ENCODE results near the gene FANCE.

- TF ChIP-seq CTCF (IDR thresholded peaks at IDR 0.05) (no peak), POLR2AphosphoS5 (IDR thresholded peaks at IDR 0.05) (no peak), EP300 (IDR thresholded peaks at IDR 0.05) (no peak), POLR2A (IDR thresholded peaks at IDR 0.05) (no peak)
These were observed 60.6 kb downstream of the FANCE start, which contains the start of gene TULP1 for GRCh38 chr6:35512740-35513139.

All from gastroesophageal sphincter (tissue), 3 donors.